SK-N-SH treated with all-trans-retinoic acid at 6 μM for 48 hours (cell line): ENCODE results near the gene NME7.

Experiments
- ATAC-seq: fragments of 200-7000 bp; cut with Tn5 transposase; 3 replicates; pipeline ENCODE4 v1.9.1; 2020; ENCODE audit warnings: mild to moderate bottlenecking, moderate library complexity
- BACH2 ChIP-seq: fragments of 250-450 bp; sonication (Bioruptor Pico); IDR thresholded peaks from 2 replicates; pipeline ENCODE4 v1.9.0; 2021; ENCODE audit warnings: mild to moderate bottlenecking, borderline replicate concordance
- CSDC2 ChIP-seq: fragments of 250-450 bp; sonication (Bioruptor Pico); IDR thresholded peaks from 2 replicates; pipeline ENCODE4 v1.5.0; 2020; ENCODE audit warnings: mild to moderate bottlenecking, moderate library complexity
- ESRRG ChIP-seq: fragments of 250-450 bp; sonication (Bioruptor Pico); IDR thresholded peaks from 2 replicates; pipeline ENCODE4 v1.6.1; 2021; ENCODE audit warnings: mild to moderate bottlenecking
- GLIS3 ChIP-seq: fragments of 250-450 bp; sonication (Bioruptor Pico); IDR thresholded peaks from 2 replicates; pipeline ENCODE4 v1.5.0; 2020; ENCODE audit warnings: mild to moderate bottlenecking, moderate library complexity
- RARB ChIP-seq: fragments of 250-450 bp; sonication (Bioruptor Pico); IDR thresholded peaks from 2 replicates; pipeline ENCODE4 v1.8.0; 2021; ENCODE audit warnings: mild to moderate bottlenecking, moderate library complexity
- SNAI2 ChIP-seq: fragments of 250-450 bp; sonication (Bioruptor Pico); IDR thresholded peaks from 2 replicates; pipeline ENCODE4 v1.5.0; 2020; ENCODE audit warnings: mild to moderate bottlenecking, moderate library complexity
- TCF4 ChIP-seq: fragments of 250-450 bp; sonication (Bioruptor Pico); IDR thresholded peaks from 2 replicates; pipeline ENCODE4 v1.8.0; 2021; ENCODE audit warnings: mild to moderate bottlenecking, moderate library complexity, borderline replicate concordance
- TOX ChIP-seq: fragments of 250-450 bp; sonication (Bioruptor Pico); IDR thresholded peaks from 2 replicates; pipeline ENCODE4 v1.8.0; 2021; ENCODE audit warnings: mild to moderate bottlenecking, moderate library complexity, borderline replicate concordance
- ZC3H10 ChIP-seq: fragments of 250-450 bp; sonication (Bioruptor Pico); IDR thresholded peaks from 2 replicates; pipeline ENCODE4 v1.5.1; 2021; ENCODE audit warnings: mild to moderate bottlenecking, moderate library complexity
- ZFP3 ChIP-seq: fragments of 250-450 bp; sonication (Bioruptor Pico); IDR thresholded peaks from 2 replicates; pipeline ENCODE4 v1.5.0; 2020; ENCODE audit warnings: mild to moderate bottlenecking, moderate library complexity
- ZNF565 ChIP-seq: fragments of 450-650 bp; formaldehyde crosslinking; conservative IDR thresholded peaks from 2 replicates; pipeline ENCODE4 v1.5.0; 2020; ENCODE audit warnings: low read depth, mild to moderate bottlenecking, moderate library complexity
- ZNF70 ChIP-seq: fragments of 450-650 bp; formaldehyde crosslinking; IDR thresholded peaks from 2 replicates; pipeline ENCODE4 v1.5.0; 2020; ENCODE audit warnings: mild to moderate bottlenecking, moderate library complexity
- TF ChIP-seq, protein P1 (sequence below): fragments of 250-450 bp; sonication (Bioruptor Pico); IDR thresholded peaks from 2 replicates; pipeline ENCODE4 v1.5.0; 2020; ENCODE audit warnings: mild to moderate bottlenecking, moderate library complexity
- TF ChIP-seq, protein P2 (sequence below): fragments of 250-450 bp; sonication (Bioruptor Pico); IDR thresholded peaks from 2 replicates; pipeline ENCODE4 v1.5.1; 2021; ENCODE audit warnings: mild to moderate bottlenecking, moderate library complexity
- TF ChIP-seq, protein P3 (sequence below): fragments of 250-450 bp; sonication (Bioruptor Pico); IDR thresholded peaks from 2 replicates; pipeline ENCODE4 v1.8.0; 2020; ENCODE audit warnings: mild to moderate bottlenecking, moderate library complexity, borderline replicate concordance
- TF ChIP-seq, protein P4 (sequence below): fragments of 250-450 bp; sonication (Bioruptor Pico); IDR thresholded peaks from 2 replicates; pipeline ENCODE4 v1.8.0; 2021; ENCODE audit warnings: low read depth, mild to moderate bottlenecking, moderate library complexity, borderline replicate concordance
- TF ChIP-seq, protein P5 (sequence below): fragments of 250-450 bp; sonication (Bioruptor Pico); IDR thresholded peaks from 2 replicates; pipeline ENCODE4 v1.5.1; 2020; ENCODE audit warnings: low read depth, mild to moderate bottlenecking, moderate library complexity

NME7 gene

DNA sequence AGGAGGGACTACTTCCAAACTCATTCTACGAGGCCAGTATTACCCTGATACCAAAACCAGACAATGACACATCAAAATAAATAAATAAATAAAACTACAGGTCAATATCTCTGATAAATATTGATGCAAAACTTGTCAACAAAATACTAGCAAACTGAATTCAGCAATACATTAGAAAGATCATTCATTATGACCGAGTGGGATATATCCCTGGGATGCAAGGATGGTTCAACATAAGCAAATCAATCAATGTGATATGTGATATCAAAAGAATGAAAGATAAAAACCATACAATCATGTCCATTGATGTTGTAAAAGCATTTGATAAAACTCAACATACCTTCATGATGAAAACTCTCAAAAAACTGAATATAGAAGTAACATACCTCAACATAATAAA, 36.7 kb downstream of the NME7 start (continued):
- no peak for TF ChIP-seq TCF4 (CRISPR knock-in tag)

DNA sequence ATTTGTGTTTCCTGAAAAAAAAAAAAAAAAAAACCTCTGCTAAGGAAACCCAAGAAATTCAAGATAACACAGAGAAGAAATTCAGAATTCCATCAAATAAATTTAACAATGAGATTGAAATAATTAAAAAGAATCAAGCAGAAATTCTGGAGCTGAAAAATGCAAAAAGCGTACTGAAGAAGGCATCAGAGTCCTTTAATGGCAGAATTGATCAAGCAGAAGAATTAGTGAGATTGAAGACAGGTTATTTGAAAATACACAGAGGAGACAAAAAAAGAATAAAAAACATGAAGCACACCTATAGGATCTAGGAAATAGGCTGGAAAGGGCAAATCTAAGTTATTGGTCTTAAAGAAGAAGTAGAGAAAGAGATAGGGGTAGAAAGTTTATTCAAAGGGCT, 38.2 kb downstream of the NME7 start:
- TF ChIP-seq, protein P1, sequence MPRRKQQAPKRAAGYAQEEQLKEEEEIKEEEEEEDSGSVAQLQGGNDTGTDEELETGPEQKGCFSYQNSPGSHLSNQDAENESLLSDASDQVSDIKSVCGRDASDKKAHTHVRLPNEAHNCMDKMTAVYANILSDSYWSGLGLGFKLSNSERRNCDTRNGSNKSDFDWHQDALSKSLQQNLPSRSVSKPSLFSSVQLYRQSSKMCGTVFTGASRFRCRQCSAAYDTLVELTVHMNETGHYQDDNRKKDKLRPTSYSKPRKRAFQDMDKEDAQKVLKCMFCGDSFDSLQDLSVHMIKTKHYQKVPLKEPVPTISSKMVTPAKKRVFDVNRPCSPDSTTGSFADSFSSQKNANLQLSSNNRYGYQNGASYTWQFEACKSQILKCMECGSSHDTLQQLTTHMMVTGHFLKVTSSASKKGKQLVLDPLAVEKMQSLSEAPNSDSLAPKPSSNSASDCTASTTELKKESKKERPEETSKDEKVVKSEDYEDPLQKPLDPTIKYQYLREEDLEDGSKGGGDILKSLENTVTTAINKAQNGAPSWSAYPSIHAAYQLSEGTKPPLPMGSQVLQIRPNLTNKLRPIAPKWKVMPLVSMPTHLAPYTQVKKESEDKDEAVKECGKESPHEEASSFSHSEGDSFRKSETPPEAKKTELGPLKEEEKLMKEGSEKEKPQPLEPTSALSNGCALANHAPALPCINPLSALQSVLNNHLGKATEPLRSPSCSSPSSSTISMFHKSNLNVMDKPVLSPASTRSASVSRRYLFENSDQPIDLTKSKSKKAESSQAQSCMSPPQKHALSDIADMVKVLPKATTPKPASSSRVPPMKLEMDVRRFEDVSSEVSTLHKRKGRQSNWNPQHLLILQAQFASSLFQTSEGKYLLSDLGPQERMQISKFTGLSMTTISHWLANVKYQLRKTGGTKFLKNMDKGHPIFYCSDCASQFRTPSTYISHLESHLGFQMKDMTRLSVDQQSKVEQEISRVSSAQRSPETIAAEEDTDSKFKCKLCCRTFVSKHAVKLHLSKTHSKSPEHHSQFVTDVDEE (CRISPR knock-in tag) = no peak
- TF ChIP-seq, protein P2, sequence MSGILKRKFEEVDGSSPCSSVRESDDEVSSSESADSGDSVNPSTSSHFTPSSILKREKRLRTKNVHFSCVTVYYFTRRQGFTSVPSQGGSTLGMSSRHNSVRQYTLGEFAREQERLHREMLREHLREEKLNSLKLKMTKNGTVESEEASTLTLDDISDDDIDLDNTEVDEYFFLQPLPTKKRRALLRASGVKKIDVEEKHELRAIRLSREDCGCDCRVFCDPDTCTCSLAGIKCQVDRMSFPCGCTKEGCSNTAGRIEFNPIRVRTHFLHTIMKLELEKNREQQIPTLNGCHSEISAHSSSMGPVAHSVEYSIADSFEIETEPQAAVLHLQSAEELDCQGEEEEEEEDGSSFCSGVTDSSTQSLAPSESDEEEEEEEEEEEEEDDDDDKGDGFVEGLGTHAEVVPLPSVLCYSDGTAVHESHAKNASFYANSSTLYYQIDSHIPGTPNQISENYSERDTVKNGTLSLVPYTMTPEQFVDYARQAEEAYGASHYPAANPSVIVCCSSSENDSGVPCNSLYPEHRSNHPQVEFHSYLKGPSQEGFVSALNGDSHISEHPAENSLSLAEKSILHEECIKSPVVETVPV (CRISPR knock-in tag) = no peak
- TF ChIP-seq ZFP3 (CRISPR knock-in tag) (no peak), TOX (no peak), BACH2 (CRISPR knock-in tag) (no peak), ZNF70 (no peak), SNAI2 (CRISPR knock-in tag) (no peak), ZNF565 (no peak), ESRRG (CRISPR knock-in tag) (no peak), TCF4 (CRISPR knock-in tag) (no peak)
- TF ChIP-seq, protein P3, sequence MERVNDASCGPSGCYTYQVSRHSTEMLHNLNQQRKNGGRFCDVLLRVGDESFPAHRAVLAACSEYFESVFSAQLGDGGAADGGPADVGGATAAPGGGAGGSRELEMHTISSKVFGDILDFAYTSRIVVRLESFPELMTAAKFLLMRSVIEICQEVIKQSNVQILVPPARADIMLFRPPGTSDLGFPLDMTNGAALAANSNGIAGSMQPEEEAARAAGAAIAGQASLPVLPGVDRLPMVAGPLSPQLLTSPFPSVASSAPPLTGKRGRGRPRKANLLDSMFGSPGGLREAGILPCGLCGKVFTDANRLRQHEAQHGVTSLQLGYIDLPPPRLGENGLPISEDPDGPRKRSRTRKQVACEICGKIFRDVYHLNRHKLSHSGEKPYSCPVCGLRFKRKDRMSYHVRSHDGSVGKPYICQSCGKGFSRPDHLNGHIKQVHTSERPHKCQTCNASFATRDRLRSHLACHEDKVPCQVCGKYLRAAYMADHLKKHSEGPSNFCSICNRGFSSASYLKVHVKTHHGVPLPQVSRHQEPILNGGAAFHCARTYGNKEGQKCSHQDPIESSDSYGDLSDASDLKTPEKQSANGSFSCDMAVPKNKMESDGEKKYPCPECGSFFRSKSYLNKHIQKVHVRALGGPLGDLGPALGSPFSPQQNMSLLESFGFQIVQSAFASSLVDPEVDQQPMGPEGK (CRISPR knock-in tag) = no peak
- TF ChIP-seq, protein P4, sequence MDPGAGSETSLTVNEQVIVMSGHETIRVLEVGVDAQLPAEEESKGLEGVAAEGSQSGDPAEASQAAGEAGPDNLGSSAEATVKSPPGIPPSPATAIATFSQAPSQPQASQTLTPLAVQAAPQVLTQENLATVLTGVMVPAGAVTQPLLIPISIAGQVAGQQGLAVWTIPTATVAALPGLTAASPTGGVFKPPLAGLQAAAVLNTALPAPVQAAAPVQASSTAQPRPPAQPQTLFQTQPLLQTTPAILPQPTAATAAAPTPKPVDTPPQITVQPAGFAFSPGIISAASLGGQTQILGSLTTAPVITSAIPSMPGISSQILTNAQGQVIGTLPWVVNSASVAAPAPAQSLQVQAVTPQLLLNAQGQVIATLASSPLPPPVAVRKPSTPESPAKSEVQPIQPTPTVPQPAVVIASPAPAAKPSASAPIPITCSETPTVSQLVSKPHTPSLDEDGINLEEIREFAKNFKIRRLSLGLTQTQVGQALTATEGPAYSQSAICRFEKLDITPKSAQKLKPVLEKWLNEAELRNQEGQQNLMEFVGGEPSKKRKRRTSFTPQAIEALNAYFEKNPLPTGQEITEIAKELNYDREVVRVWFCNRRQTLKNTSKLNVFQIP (CRISPR knock-in tag) = no peak
- TF ChIP-seq, protein P5, sequence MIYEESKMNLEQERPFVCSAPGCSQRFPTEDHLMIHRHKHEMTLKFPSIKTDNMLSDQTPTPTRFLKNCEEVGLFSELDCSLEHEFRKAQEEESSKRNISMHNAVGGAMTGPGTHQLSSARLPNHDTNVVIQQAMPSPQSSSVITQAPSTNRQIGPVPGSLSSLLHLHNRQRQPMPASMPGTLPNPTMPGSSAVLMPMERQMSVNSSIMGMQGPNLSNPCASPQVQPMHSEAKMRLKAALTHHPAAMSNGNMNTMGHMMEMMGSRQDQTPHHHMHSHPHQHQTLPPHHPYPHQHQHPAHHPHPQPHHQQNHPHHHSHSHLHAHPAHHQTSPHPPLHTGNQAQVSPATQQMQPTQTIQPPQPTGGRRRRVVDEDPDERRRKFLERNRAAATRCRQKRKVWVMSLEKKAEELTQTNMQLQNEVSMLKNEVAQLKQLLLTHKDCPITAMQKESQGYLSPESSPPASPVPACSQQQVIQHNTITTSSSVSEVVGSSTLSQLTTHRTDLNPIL (CRISPR knock-in tag) = no peak
- no peak for ATAC-seq

DNA sequence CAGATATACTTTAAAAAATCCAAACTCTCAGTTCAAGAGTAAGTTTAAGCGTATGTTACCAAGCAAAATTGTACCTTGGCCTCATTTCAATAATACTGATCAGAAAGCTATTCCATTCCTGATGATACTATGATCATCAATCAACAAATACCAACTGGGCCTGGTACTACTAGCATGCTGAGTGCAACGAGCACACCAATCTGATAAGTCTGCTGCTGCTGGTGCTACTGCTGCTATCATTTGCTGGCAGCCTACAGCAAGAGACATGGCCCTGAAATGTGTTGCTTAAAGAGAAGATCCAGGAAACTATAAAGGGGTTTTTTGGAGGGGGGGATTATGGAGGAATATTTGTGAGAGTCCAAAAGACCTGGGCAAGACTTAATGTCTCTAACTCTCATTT, 39.7 kb downstream of the NME7 start:
- TF ChIP-seq, protein P5 (CRISPR knock-in tag) = no peak
- TF ChIP-seq, protein P2 (CRISPR knock-in tag) = no peak
- no peak for TF ChIP-seq GLIS3 (CRISPR knock-in tag)
- no peak for TF ChIP-seq SNAI2 (CRISPR knock-in tag)
- TF ChIP-seq RARB (CRISPR knock-in tag) = no peak
- TF ChIP-seq ZC3H10 (CRISPR knock-in tag) = no peak
- no peak for TF ChIP-seq CSDC2 (CRISPR knock-in tag)
- no peak for TF ChIP-seq ZNF70
- no peak for ATAC-seq
